H1 (cell line): ENCODE data around the gene WDR93. TPM values are rescaled to one million over a fixed set of nuclear protein-coding genes. Genes with fewer than 3 reads are reported as not detected.
A peak's percentile ranks its signal among the peaks of the same experiment; 100 is the strongest.

Experiments
- CTCF ChIA-PET: fragments of 300-600 bp; sonication (Branson Sonifier 250); formaldehyde crosslinking; loops from one replicate; lab custom pipeline; 2021; ENCODE audit not compliant: partially characterized antibody; lab: Charles Lee
- POLR2A ChIA-PET: fragments of 300-600 bp; sonication (Branson Sonifier 250); formaldehyde crosslinking; loops from one replicate; lab custom pipeline; 2021; ENCODE audit warnings: inconsistent platforms; ENCODE audit not compliant: partially characterized antibody; lab: Charles Lee
- DNase-seq, 2 experiments: peaks; one replicate each; pipeline versions ENCODE4 v3.0.0 to v3.0.0-alpha.2; 2010 to 2022; ENCODE audit warnings: low spot score in 2 of 2, low read depth in 1 of 2, mixed read lengths in 1 of 2
- FAIRE-seq: peaks from 2 replicates; lab custom pipeline; 2011; peaks lifted over from hg19 to GRCh38; lab: Jason Lieb, UNC
- H2AFZ ChIP-seq: 2 replicates; pipeline ENCODE4 v1.8.1; 2012; ENCODE audit warnings: low read length, inconsistent platforms
- H2AK5ac ChIP-seq: 2 replicates; pipeline ENCODE4 v1.6.1; 2013; ENCODE audit warnings: low read depth, low read length
- H2BK120ac ChIP-seq: replicated peaks from 2 replicates; pipeline ENCODE3; 2013; ENCODE audit warnings: low read depth, low read length, inconsistent platforms
- H2BK12ac ChIP-seq: 2 replicates; pipeline ENCODE4 v1.6.1; 2013; ENCODE audit warnings: low read depth, low read length
- H2BK15ac ChIP-seq: 2 replicates; pipeline ENCODE4 v1.6.1; 2013; ENCODE audit warnings: low read length
- H2BK20ac ChIP-seq: 2 replicates; pipeline ENCODE4 v1.6.1; 2013; ENCODE audit warnings: low read length
- H2BK5ac ChIP-seq: 2 replicates; pipeline ENCODE4 v1.6.1; 2013; ENCODE audit warnings: low read depth, low read length
- H3K14ac ChIP-seq: 2 replicates; pipeline ENCODE4 v1.6.1; 2013; ENCODE audit warnings: inconsistent platforms; ENCODE audit not compliant: insufficient read length
- H3K18ac ChIP-seq: 2 replicates; pipeline ENCODE4 v1.6.1; 2013; ENCODE audit warnings: low read length; ENCODE audit errors: extremely low read depth
- H3K23ac ChIP-seq: 2 replicates; pipeline ENCODE4 v1.6.1; 2013; ENCODE audit warnings: inconsistent platforms; ENCODE audit not compliant: insufficient read length
- H3K23me2 ChIP-seq: 2 replicates; pipeline ENCODE4 v1.6.1; 2013; ENCODE audit warnings: low read depth, low read length
- H3K27ac ChIP-seq: 2 replicates; pipeline ENCODE4 v1.6.1; 2011; ENCODE audit warnings: low read depth, low read length, inconsistent platforms
- H3K27me3 ChIP-seq, 4 experiments: replicated peaks in 1 of 4; 1 replicate in 1 of 4; 2 replicates in 3 of 4; pipeline versions ENCODE4 v1.6.1 to v1.8.1; 2011 to 2013; ENCODE audit warnings: low read length in 3 of 4, mild to moderate bottlenecking in 3 of 4, inconsistent platforms in 2 of 4, mixed read lengths in 2 of 4, moderate library complexity in 1 of 4; ENCODE audit not compliant: control insufficient read depth in 3 of 4, insufficient read depth in 3 of 4; ENCODE audit errors: extremely low read depth in 1 of 4
- H3K36me3 ChIP-seq, 4 experiments: 2 replicates each; pipeline versions ENCODE4 v1.6.1 to v1.8.1; 2011 to 2013; ENCODE audit warnings: mild to moderate bottlenecking in 4 of 4, low read length in 3 of 4, moderate library complexity in 2 of 4, control low read depth in 1 of 4, inconsistent platforms in 1 of 4; ENCODE audit not compliant: insufficient read depth in 4 of 4, control insufficient read depth in 2 of 4
- H3K4ac ChIP-seq: replicated peaks from 2 replicates; pipeline ENCODE3; 2013; ENCODE audit warnings: low read length, low read depth, mixed read lengths, inconsistent platforms; ENCODE audit not compliant: insufficient read length
- H3K4me1 ChIP-seq, 4 experiments: replicated peaks in 1 of 4; 1 replicate in 1 of 4; 2 replicates in 3 of 4; pipeline versions ENCODE4 v1.6.1 to v1.8.1; 2011 to 2013; ENCODE audit warnings: low read length in 3 of 4, inconsistent platforms in 2 of 4, mixed read lengths in 1 of 4; ENCODE audit not compliant: insufficient read depth in 4 of 4, control insufficient read depth in 3 of 4
- H3K4me2 ChIP-seq, 2 experiments: 2 replicates each; pipeline versions ENCODE4 v1.6.1 to v1.8.1; 2011 to 2013; ENCODE audit warnings: low read depth in 2 of 2, low read length in 2 of 2, control low read depth in 1 of 2, inconsistent platforms in 1 of 2, mild to moderate bottlenecking in 1 of 2; ENCODE audit not compliant: insufficient read depth in 1 of 2
- H3K4me3 ChIP-seq, 4 experiments: fragments of 200-600, 300-600 bp in 1 of 4; sonication (generic), shearing (Covaris generic), sonication (Bioruptor Twin) in 1 of 4; 2 replicates each; pipeline versions ENCODE4 v1.5.1 to v1.8.1; 2011 to 2016; ENCODE audit warnings: low read length in 4 of 4, low read depth in 3 of 4, control low read depth in 2 of 4, inconsistent platforms in 2 of 4, mild to moderate bottlenecking in 2 of 4, mixed read lengths in 1 of 4, moderate library complexity in 1 of 4; ENCODE audit not compliant: insufficient read depth in 2 of 4; ENCODE audit errors: extremely low read depth in 1 of 4
- H3K56ac ChIP-seq: replicated peaks from 2 replicates; pipeline ENCODE3; 2013; ENCODE audit warnings: low read depth, mild to moderate bottlenecking, mixed read lengths, low read length, inconsistent platforms; ENCODE audit not compliant: insufficient read length
- H3K79me1 ChIP-seq: 2 replicates; pipeline ENCODE4 v1.6.1; 2013; ENCODE audit warnings: low read depth, low read length, control low read depth
- H3K79me2 ChIP-seq, 2 experiments: 2 replicates each; pipeline versions ENCODE4 v1.6.1 to v1.8.1; 2012 to 2013; ENCODE audit warnings: low read length in 2 of 2, mild to moderate bottlenecking in 2 of 2, inconsistent platforms in 1 of 2; ENCODE audit not compliant: insufficient read depth in 2 of 2, control insufficient read depth in 1 of 2
- H3K9ac ChIP-seq, 4 experiments: replicated peaks in 1 of 4; 1 replicate in 1 of 4; 2 replicates in 3 of 4; pipeline versions ENCODE4 v1.6.1 to v1.8.1; 2011 to 2013; ENCODE audit warnings: low read depth in 3 of 4, low read length in 3 of 4, control low read depth in 2 of 4, mild to moderate bottlenecking in 2 of 4, moderate library complexity in 2 of 4, inconsistent platforms in 1 of 4; ENCODE audit errors: extremely low read depth in 1 of 4
- H3K9me3 ChIP-seq, 2 experiments: 2 replicates each; pipeline versions ENCODE4 v1.6.1 to v1.8.1; 2012 to 2013; ENCODE audit warnings: mild to moderate bottlenecking in 2 of 2, moderate library complexity in 2 of 2, control low read depth in 1 of 2, inconsistent platforms in 1 of 2, low read depth in 1 of 2, low read length in 1 of 2, mixed read lengths in 1 of 2; ENCODE audit not compliant: insufficient read depth in 2 of 2
- H4K20me1 ChIP-seq, 2 experiments: replicated peaks in 1 of 2; 2 replicates each; pipeline versions ENCODE3 to v1.8.1; 2011 to 2013; ENCODE audit warnings: inconsistent platforms in 2 of 2, low read length in 2 of 2, mild to moderate bottlenecking in 1 of 2; ENCODE audit not compliant: insufficient read depth in 2 of 2, control insufficient read depth in 1 of 2
- H4K5ac ChIP-seq: 2 replicates; pipeline ENCODE4 v1.6.1; 2013; ENCODE audit warnings: low read length, low read depth, mixed read lengths, inconsistent platforms; ENCODE audit not compliant: insufficient read length
- H4K8ac ChIP-seq: 2 replicates; pipeline ENCODE4 v1.8.0; 2013; ENCODE audit warnings: mild to moderate bottlenecking, moderate library complexity, low read length, inconsistent platforms; ENCODE audit not compliant: insufficient read depth; ENCODE audit errors: extremely low read depth
- H4K91ac ChIP-seq: replicated peaks from 2 replicates; pipeline ENCODE3; 2013; ENCODE audit warnings: low read length, mixed read lengths, inconsistent platforms; ENCODE audit not compliant: insufficient read length
- CTCF ChIP-seq, 3 experiments: IDR thresholded peaks; 1 replicate in 2 of 3; 2 replicates in 1 of 3; pipeline versions ENCODE4 v1.5.1 to v1.6.1; 2011; ENCODE audit warnings: low read length in 3 of 3, mild to moderate bottlenecking in 3 of 3, inconsistent platforms in 2 of 3, low read depth in 1 of 3, moderate library complexity in 1 of 3; ENCODE audit not compliant: insufficient read depth in 1 of 3; ENCODE audit errors: control extremely low read depth in 1 of 3
- MAX ChIP-seq: IDR thresholded peaks from 2 replicates; pipeline ENCODE4 v1.6.1; 2012; ENCODE audit warnings: inconsistent platforms
- RBBP5 ChIP-seq: IDR thresholded peaks from 2 replicates; pipeline ENCODE4 v1.7.1; 2012; ENCODE audit warnings: low read depth, mild to moderate bottlenecking, inconsistent platforms, low read length, moderate library complexity, borderline replicate concordance
- RNF2 ChIP-seq: fragments of 200-900, 300-1000 bp; sonication (generic); IDR thresholded peaks from 2 replicates; pipeline ENCODE4 v1.7.1; 2016; ENCODE audit warnings: borderline replicate concordance, low read depth, mild to moderate bottlenecking, antibody characterized with exemption, low read length; ENCODE audit not compliant: poor library complexity, severe bottlenecking; ENCODE audit errors: missing control alignments
- SP1 ChIP-seq: IDR thresholded peaks from 2 replicates; pipeline ENCODE4 v1.6.1; 2011; ENCODE audit warnings: low read depth, low read length
- SRF ChIP-seq: IDR thresholded peaks from 2 replicates; pipeline ENCODE4 v1.6.1; 2011; ENCODE audit warnings: mild to moderate bottlenecking, low read depth, low read length, moderate library complexity
- TCF12 ChIP-seq: IDR thresholded peaks from 2 replicates; pipeline ENCODE4 v1.6.1; 2011; ENCODE audit warnings: low read depth, mild to moderate bottlenecking, low read length
- WGBS, 2 experiments: shearing (Covaris generic) in 1 of 2; methylation state at CpG; one replicate each; pipeline versions ENCODE4 v1.1.6 to v1.1.7; 2013 to 2015; ENCODE audit warnings: low lambda C conversion rate in 2 of 2, mixed read lengths in 2 of 2, inconsistent platforms in 1 of 2, low coverage in 1 of 2, missing lambda C conversion rate in 1 of 2; ENCODE audit not compliant: insufficient replicate concordance in 2 of 2, insufficient coverage in 1 of 2, insufficient read length in 1 of 2; ENCODE audit errors: extremely low coverage in 1 of 2, missing lambda C conversion rate in 1 of 2; 5-methylcytosine and 5-hydroxymethylcytosine counted together
- polyA plus RNA-seq, 7 experiments: library from polyadenylated mRNA; depleted of rRNA in 3 of 7; stranded (reverse) in 5 of 7; unstranded in 2 of 7; fragments of >200 nt in 5 of 7; fragments of 200-250 nt in 2 of 7; gene quantifications; 1 replicate in 5 of 7; 2 replicates in 1 of 7; 4 replicates in 1 of 7; pipeline versions ENCODE4 v1.2.1 to v1.2.3, GENCODE V29; 2011 to 2013; ENCODE audit warnings: missing spikeins in 2 of 7, mixed read lengths in 2 of 7
- total RNA-seq: library from RNA; stranded (reverse); fragmentation: NEBNext Ultra II Directional; extraction: Animal tissue kit (Norgen Biotek cat#: 25700); gene quantifications from 2 replicates; pipeline ENCODE4 v1.2.1, GENCODE V29; 2021

Gene WDR93
- total and polyA plus RNA-seq, 2 of the 8 experiments (the other 6 are each of a cell fraction or from before 2014, with no cell fraction given): 0.03 TPM; not detected in 1

GRCh38 chr15:89768071-89768500 is 77.5 kb downstream of the WDR93 start:
- FAIRE-seq: no peak
- Histone ChIP-seq H3K56ac (no peak overlapping the region), H2AK5ac (no peak overlapping the region; the same call in 1 of the 2 replicates), H3K23me2 (no peaks in the 10 kb centered on the region), H3K9me3 (no peaks in the 10 kb centered on the region), H3K4me2 (no peak overlapping the region), H4K20me1 (no peaks in the 10 kb centered on the region), H3K4me1 (no peaks in the 10 kb centered on the region; a peak in 1 of 7 replicates), H3K4me3 (no peak overlapping the region), H3K27me3 (no peaks in the 10 kb centered on the region), H2BK15ac (no peak overlapping the region), H3K36me3 (no peaks in the 10 kb centered on the region), H3K18ac (no peak overlapping the region), H2BK120ac (no peak overlapping the region), H2AFZ (no peak overlapping the region), H4K5ac (no peak overlapping the region), H2BK5ac (0 out of 2 replicates have a peak overlapping the region, but pooled peaks have one; percentile 44), H3K79me1 (no peaks in the 10 kb centered on the region), H3K27ac (no peak overlapping the region), H2BK20ac (no peak overlapping the region), H4K91ac (no peak overlapping the region), H2BK12ac (no peak overlapping the region), H3K4ac (no peak overlapping the region), H3K79me2 (no peaks in the 10 kb centered on the region), H4K8ac (no peak overlapping the region), H3K23ac (no peak overlapping the region), H3K14ac (no peak overlapping the region), H3K9ac (no peak overlapping the region)
- WGBS, 2 experiments: 88% methylated on average over 7 of the region's 7 CpGs; no CpG with 5 or more reads in 1 of the 2 experiments
- TF ChIP-seq TCF12 (no peak), SP1 (no peak), SRF (no peak), CTCF (IDR thresholded peaks at IDR 0.05; ENCODE audit: control extremely low read depth in 1 of 3, insufficient read depth in 1 of 3, low read depth in 1 of 3, low read length in 3 of 3) (no peak), RNF2 (no peak), MAX (no peak), RBBP5 (no peak)
- DNase-seq: no peak
- ChIA-PET CTCF (interaction anchor here (0.6 to 10.6 kb wide), 10 partner anchors 8 to 108 kb away, joined by 3 to 153 read pairs (median 3); no protein-coding TSS in a partner anchor), POLR2A (no interaction called here)
